ENCODE measurements around the gene RAB3C.
"Not testable (repeated sequence)": the region's sequence is repeated elsewhere in the genome, so short reads cannot be mapped to it uniquely, and the experiment has no call there.

The RAB3C gene

GRCh38 chr5:58699762-58700118 is 116.9 kb downstream of the RAB3C start:
- no peak overlapping the region for H3K4me3 ChIP-seq (ENCODE audit: low read depth, low read length)
- no peak for DNase-seq (ENCODE audit: low read depth)
- TF ChIP-seq CTCF (IDR thresholded peaks at IDR 0.05; ENCODE audit: insufficient read depth, low read depth, low read length, missing control alignments), result no peak

- no peak for TF ChIP-seq CTCF (IDR thresholded peaks at IDR 0.05; ENCODE audit: insufficient read depth, low read depth, low read length, missing control alignments)
- H3K4me3 ChIP-seq (ENCODE audit: low read depth, low read length), result no peak overlapping the region
- DNase-seq (ENCODE audit: low read depth), result no peak
These were observed 121.2 kb downstream of the RAB3C start for GRCh38 chr5:58703925-58704555.

GRCh38 chr5:58706736-58707135 is 123.9 kb downstream of the RAB3C start:
- no peak for DNase-seq (ENCODE audit: low read depth)
- H3K4me3 ChIP-seq (ENCODE audit: low read depth, low read length), result no peak overlapping the region
- no peak for TF ChIP-seq CTCF (IDR thresholded peaks at IDR 0.05; ENCODE audit: insufficient read depth, low read depth, low read length, missing control alignments)

GRCh38 chr5:58708456-58708855 is 125.6 kb downstream of the RAB3C start:
- TF ChIP-seq CTCF (IDR thresholded peaks at IDR 0.05; ENCODE audit: insufficient read depth, low read depth, low read length, missing control alignments), result no peak
- no peak for DNase-seq (ENCODE audit: low read depth)
- no peak overlapping the region for H3K4me3 ChIP-seq (ENCODE audit: low read depth, low read length)

GRCh38 chr5:58710425-58710824 is 127.5 kb downstream of the RAB3C start:
- DNase-seq (ENCODE audit: low read depth), result not testable (repeated sequence)

GRCh38 chr5:58710871-58711270 is 128.0 kb downstream of the RAB3C start:
- DNase-seq (ENCODE audit: low read depth), result no peak
- no peak for TF ChIP-seq CTCF (IDR thresholded peaks at IDR 0.05; ENCODE audit: insufficient read depth, low read depth, low read length, missing control alignments)
- H3K4me3 ChIP-seq (ENCODE audit: low read depth, low read length), result no peak overlapping the region

More at GRCh38 chr5:58710425-58710824, 127.5 kb downstream of the RAB3C start:
- not testable (repeated sequence) for H3K4me3 ChIP-seq (ENCODE audit: low read depth, low read length)

- DNase-seq (ENCODE audit: low read depth), result no peak
- no peak overlapping the region for H3K4me3 ChIP-seq (ENCODE audit: low read depth, low read length)
- TF ChIP-seq CTCF (IDR thresholded peaks at IDR 0.05; ENCODE audit: insufficient read depth, low read depth, low read length, missing control alignments), result no peak
These were observed 129.1 kb downstream of the RAB3C start for GRCh38 chr5:58711965-58712364.
